Gastroesophageal sphincter (tissue), 3 donors: Measurements from ENCODE around the gene CDC34.

Experiments
- CTCF ChIP-seq, 4 experiments: fragments of 200-600 bp in 2 of 4; fragments of 450-650 bp in 2 of 4; sonication (generic) in 1 of 4; IDR thresholded peaks; one replicate each; pipeline ENCODE4 v1.5.1; 2017 to 2019; ENCODE audit warnings: antibody characterized with exemption in 4 of 4, mild to moderate bottlenecking in 2 of 4, moderate library complexity in 2 of 4
- EP300 ChIP-seq: sonication (generic); formaldehyde crosslinking; IDR thresholded peaks from one replicate; pipeline ENCODE4 v1.6.1; 2017; ENCODE audit warnings: antibody characterized with exemption, mild to moderate bottlenecking
- POLR2A ChIP-seq, 2 donors: fragments of 450-650 bp; IDR thresholded peaks; one replicate each; pipeline ENCODE4 v1.6.1; 2017; ENCODE audit warnings: antibody characterized with exemption in 2 of 2, mild to moderate bottlenecking in 2 of 2, moderate library complexity in 1 of 2
- POLR2AphosphoS5 ChIP-seq: sonication (generic); formaldehyde crosslinking; IDR thresholded peaks from one replicate; pipeline ENCODE4 v1.6.1; 2017; ENCODE audit warnings: antibody characterized with exemption

- TF ChIP-seq POLR2AphosphoS5 (no peak), CTCF (IDR thresholded peaks at IDR 0.05) (no peak), POLR2A (IDR thresholded peaks at IDR 0.05) (no peak), EP300 (no peak)
Measured at GRCh38 chr19:489418-490196, 42.0 kb upstream of the CDC34 start.
